ENCODE data around the gene SOX14. TPM values are rescaled to one million over a fixed set of nuclear protein-coding genes. Genes with fewer than 3 reads are reported as not detected.

The SOX14 gene
- total and polyA plus RNA-seq, 9 donors, result not detected

DNA sequence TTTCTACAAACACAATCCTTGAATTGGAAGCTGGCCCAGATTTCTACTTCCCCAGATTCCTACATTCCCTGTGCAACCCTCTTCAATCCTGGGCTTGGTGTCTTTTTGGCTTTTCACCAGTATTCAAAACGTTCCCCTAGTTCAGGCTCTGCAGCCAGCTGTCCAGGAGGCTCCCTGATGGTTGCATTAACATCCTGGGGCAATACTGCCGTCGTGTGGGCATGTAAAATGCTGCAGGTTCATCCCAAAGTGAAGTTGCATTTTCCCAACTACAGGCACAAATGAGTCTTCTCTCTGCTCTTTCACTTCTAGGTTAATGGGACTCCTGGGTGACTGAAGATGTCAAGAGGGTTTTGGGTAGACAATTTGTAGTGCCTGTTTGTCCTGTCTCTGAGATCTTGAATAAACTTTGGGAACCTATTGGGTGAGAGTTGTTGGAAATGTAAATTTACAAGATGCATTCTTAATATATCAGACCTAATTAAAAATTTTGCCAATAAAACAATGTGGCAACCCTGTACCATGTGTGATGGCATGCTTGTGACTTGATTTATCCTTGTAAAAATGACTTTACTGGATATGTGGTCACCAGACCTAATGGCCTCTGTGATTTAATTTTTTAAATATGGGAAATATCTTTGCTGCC is 28.6 kb downstream of the SOX14 start:
- Histone ChIP-seq H3K36me3 (ENCODE audit: control insufficient read depth, insufficient read depth, low read length) (no peaks in the 10 kb centered on the region), H3K4me3 (ENCODE audit: low read length) (no peak overlapping the region), H3K9me3 (replicated peaks; ENCODE audit: control insufficient read depth, low read depth, low read length) (no peaks in the 10 kb centered on the region), H3K27ac (ENCODE audit: low read length) (no peak overlapping the region), H3K27me3 (ENCODE audit: control insufficient read depth, insufficient read depth, low read length) (peaks cover 2% of the 10 kb centered on the region), H3K4me1 (ENCODE audit: control insufficient read depth, insufficient read depth, low read length) (no peaks in the 10 kb centered on the region)
- DNase-seq, result peak; percentile 58
- 0% methylated on average over 1 of the region's 3 CpGs for WGBS (ENCODE audit: insufficient coverage)

DNA sequence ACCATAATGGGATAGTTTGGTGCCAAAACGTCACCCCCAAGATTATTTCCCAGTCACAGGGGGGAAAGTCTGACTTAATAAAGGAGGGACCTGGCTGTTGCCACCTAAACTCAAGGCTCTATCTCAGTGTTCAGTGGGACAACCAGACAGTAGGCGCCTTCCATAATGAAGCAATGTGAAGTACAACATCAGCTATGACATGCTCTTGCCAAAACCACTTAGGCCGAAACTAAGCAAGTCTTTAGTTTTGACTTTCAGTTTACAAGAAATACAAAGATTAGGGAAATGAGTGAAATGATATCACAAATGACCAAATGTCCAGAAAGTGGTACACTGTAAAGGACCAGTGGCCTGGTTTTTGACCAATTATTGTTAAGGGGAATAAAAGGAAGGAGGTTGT is 32.9 kb downstream of the SOX14 start:
- DNase-seq, result no peak
- Histone ChIP-seq H3K27ac (ENCODE audit: low read length) (no peak overlapping the region), H3K27me3 (ENCODE audit: control insufficient read depth, insufficient read depth, low read length) (peaks cover 2% of the 10 kb centered on the region), H3K4me3 (ENCODE audit: low read length) (no peak overlapping the region), H3K9me3 (replicated peaks; ENCODE audit: control insufficient read depth, low read depth, low read length) (no peaks in the 10 kb centered on the region), H3K36me3 (ENCODE audit: control insufficient read depth, insufficient read depth, low read length) (no peaks in the 10 kb centered on the region), H3K4me1 (ENCODE audit: control insufficient read depth, insufficient read depth, low read length) (no peaks in the 10 kb centered on the region)
- WGBS (ENCODE audit: insufficient coverage), result no CpG with 5 or more reads among the region's 3 CpGs

DNA sequence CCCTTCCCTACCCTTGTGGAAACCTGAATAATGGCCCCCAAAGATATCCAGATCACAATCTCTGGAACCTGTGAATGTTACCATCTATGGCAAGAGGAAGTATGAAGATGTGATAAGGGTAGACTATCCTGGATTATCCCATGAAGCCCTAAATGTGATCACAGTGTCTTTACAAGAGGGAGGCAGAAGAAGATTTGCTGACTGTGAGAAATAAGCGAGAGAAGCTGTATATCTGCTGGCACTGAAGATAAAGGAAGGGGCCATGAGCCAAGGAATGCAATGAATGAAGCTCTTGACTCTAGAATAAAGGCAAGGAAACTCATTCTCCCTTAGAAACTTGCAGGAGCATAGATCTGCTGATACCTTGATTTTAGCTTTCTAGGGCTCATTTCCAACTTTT is 39.1 kb downstream of the SOX14 start:
- 64% methylated on average over 1 of the region's 1 CpG for WGBS (ENCODE audit: insufficient coverage)
- no peaks in the 10 kb centered on the region for H3K9me3 ChIP-seq (replicated peaks; ENCODE audit: control insufficient read depth, low read depth, low read length)
- no peak for DNase-seq
- no peaks in the 10 kb centered on the region for H3K27me3 ChIP-seq (ENCODE audit: control insufficient read depth, insufficient read depth, low read length)
- no peaks in the 10 kb centered on the region for H3K36me3 ChIP-seq (ENCODE audit: control insufficient read depth, insufficient read depth, low read length)
- no peak overlapping the region for H3K27ac ChIP-seq (ENCODE audit: low read length)
- H3K4me1 ChIP-seq (ENCODE audit: control insufficient read depth, insufficient read depth, low read length), result no peaks in the 10 kb centered on the region
- H3K4me3 ChIP-seq (ENCODE audit: low read length), result no peak overlapping the region

DNA sequence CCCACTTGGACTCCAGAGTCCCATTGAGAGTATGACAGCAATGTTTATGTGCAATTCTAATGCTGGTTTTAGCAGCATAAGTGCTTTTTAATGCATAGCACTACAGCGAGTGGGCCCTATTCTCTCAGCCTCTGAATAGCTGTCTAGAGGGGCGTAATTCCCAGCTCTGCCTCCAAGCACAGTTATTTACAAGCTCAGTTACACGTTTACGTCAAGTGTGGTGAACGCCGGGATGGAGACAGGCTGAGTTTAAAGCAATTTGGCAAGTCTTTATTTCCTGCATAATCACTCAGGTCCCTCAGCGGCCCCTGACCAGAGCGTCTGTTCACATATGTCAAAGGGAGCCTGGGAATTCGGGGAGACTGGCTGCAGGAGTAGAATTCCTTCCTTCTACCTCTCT is 43.9 kb downstream of the SOX14 start:
- Histone ChIP-seq H3K36me3 (ENCODE audit: control insufficient read depth, insufficient read depth, low read length) (no peaks in the 10 kb centered on the region), H3K4me1 (ENCODE audit: control insufficient read depth, insufficient read depth, low read length) (no peaks in the 10 kb centered on the region), H3K27me3 (ENCODE audit: control insufficient read depth, insufficient read depth, low read length) (no peaks in the 10 kb centered on the region), H3K4me3 (ENCODE audit: low read length) (no peak overlapping the region), H3K9me3 (replicated peaks; ENCODE audit: control insufficient read depth, low read depth, low read length) (no peaks in the 10 kb centered on the region), H3K27ac (ENCODE audit: low read length) (no peak overlapping the region)
- WGBS (ENCODE audit: insufficient coverage), result 0% methylated on average over 3 of the region's 9 CpGs
- DNase-seq, result peak; percentile 27

DNA sequence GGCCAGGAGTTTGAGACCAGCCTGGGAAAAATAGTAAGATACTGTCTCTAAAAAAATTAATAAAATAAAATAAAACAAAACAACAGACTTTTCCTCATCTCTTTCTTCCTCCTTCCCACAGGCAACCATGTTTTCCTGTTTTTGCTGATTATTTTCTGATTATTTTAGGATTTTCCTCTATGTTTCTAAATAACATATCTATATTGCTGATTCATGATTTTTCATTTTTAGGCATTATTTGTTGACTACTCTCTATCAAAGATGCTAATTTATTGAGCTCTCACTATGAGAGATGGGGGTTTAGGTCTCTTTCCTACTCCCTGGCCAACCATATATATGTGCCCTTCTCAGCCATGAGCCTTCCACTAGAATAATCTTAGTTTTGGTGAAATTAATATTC is 45.4 kb downstream of the SOX14 start:
- DNase-seq, result no peak
- Histone ChIP-seq H3K36me3 (ENCODE audit: control insufficient read depth, insufficient read depth, low read length) (no peaks in the 10 kb centered on the region), H3K27me3 (ENCODE audit: control insufficient read depth, insufficient read depth, low read length) (no peaks in the 10 kb centered on the region), H3K9me3 (replicated peaks; ENCODE audit: control insufficient read depth, low read depth, low read length) (no peaks in the 10 kb centered on the region), H3K4me1 (ENCODE audit: control insufficient read depth, insufficient read depth, low read length) (no peaks in the 10 kb centered on the region), H3K4me3 (ENCODE audit: low read length) (no peak overlapping the region), H3K27ac (ENCODE audit: low read length) (no peak overlapping the region)

DNA sequence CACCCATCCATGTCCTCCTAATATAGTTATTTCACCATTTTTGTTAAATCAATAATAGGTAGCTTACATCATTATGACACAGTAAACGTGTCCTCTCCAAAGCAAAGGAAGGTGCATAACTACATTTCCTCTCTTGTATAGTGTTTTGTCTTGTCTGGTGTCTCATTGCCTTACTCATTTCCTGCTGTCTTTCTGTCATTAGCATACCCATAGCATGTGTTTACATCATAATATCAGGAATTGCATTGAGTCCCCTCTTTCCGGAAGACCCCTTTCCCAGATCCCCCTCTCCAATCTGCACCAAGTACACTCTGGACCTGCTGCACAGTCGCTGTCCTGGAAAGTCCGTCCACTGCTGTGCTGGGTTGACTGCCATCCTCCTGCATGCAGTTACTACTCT is 47.9 kb downstream of the SOX14 start:
- Histone ChIP-seq H3K9me3 (replicated peaks; ENCODE audit: control insufficient read depth, low read depth, low read length) (no peaks in the 10 kb centered on the region), H3K27ac (ENCODE audit: low read length) (no peak overlapping the region), H3K36me3 (ENCODE audit: control insufficient read depth, insufficient read depth, low read length) (no peaks in the 10 kb centered on the region), H3K27me3 (ENCODE audit: control insufficient read depth, insufficient read depth, low read length) (no peaks in the 10 kb centered on the region), H3K4me3 (ENCODE audit: low read length) (no peak overlapping the region), H3K4me1 (ENCODE audit: control insufficient read depth, insufficient read depth, low read length) (no peaks in the 10 kb centered on the region)
- no peak for DNase-seq
- WGBS (ENCODE audit: insufficient coverage), result 29% methylated on average over 1 of the region's 4 CpGs

DNA sequence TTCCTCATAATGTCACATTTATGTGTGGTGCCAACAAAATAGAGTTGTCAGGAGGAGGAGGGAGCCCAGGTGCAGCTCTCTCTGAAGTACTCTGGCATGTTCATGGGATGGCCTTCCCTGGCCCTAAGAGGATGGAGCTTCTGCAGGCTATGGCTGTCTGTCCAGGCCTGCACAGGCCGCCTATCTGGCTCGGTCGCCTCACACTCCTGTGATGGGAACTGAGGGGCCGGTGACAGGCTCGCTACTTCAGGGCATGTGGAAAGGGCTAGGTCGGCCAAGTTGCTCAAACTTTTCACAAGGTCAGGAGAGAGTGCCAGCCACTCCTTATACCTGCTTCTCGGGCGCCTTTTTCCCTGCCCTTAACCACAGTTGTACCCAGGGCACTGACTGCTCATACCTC is 51.1 kb downstream of the SOX14 start:
- Histone ChIP-seq H3K27ac (ENCODE audit: low read length) (no peak overlapping the region), H3K4me1 (ENCODE audit: control insufficient read depth, insufficient read depth, low read length) (no peaks in the 10 kb centered on the region), H3K36me3 (ENCODE audit: control insufficient read depth, insufficient read depth, low read length) (no peaks in the 10 kb centered on the region), H3K9me3 (replicated peaks; ENCODE audit: control insufficient read depth, low read depth, low read length) (no peaks in the 10 kb centered on the region), H3K27me3 (ENCODE audit: control insufficient read depth, insufficient read depth, low read length) (no peaks in the 10 kb centered on the region), H3K4me3 (ENCODE audit: low read length) (no peak overlapping the region)
- no peak for DNase-seq
- 81% methylated on average over 6 of the region's 8 CpGs for WGBS (ENCODE audit: insufficient coverage)

Other genes starting within 250 kb of the SOX14 start
- not detected for gene CLDN18, start 245.8 kb downstream of the SOX14 start, total RNA-seq
- 1 to 10 TPM in 1 of 8 donors, under 1 TPM in 7; 0.35 to 1.9 (median 0.58) TPM for gene CLDN18, start 245.8 kb downstream of the SOX14 start, polyA plus RNA-seq (ENCODE audit: insufficient read depth in 1 of 8, insufficient read length in 8 of 8, low replicate concordance in 1 of 8)